Chondrocyte (in vitro differentiated cells): ENCODE results near the gene PLEKHJ1. TPM values are rescaled to one million over a fixed set of nuclear protein-coding genes. Genes with fewer than 3 reads are reported as not detected.
A peak's percentile ranks its signal among the peaks of the same experiment; 100 is the strongest.

Experiments
- DNase-seq: peaks from one replicate; pipeline ENCODE4 v3.0.0; 2021; ENCODE audit warnings: mixed read lengths, low spot score
- H3K27ac Mint-ChIP-seq: one replicate; pipeline ENCODE4 v1.8.0; 2021; ENCODE audit warnings: mild to moderate bottlenecking, moderate library complexity, mixed read lengths; ENCODE audit not compliant: unreplicated experiment
- H3K27me3 Mint-ChIP-seq: 2 replicates; pipeline ENCODE4 v1.8.0; 2021; ENCODE audit warnings: low read depth, mixed read lengths
- H3K36me3 Mint-ChIP-seq: 2 replicates; pipeline ENCODE4 v1.8.0; 2021; ENCODE audit warnings: low read depth, mixed read lengths
- H3K4me1 Mint-ChIP-seq: 2 replicates; pipeline ENCODE4 v1.8.0; 2021; ENCODE audit warnings: low read depth, mild to moderate bottlenecking, mixed read lengths
- H3K4me3 Mint-ChIP-seq: one replicate; pipeline ENCODE4 v1.8.0; 2021; ENCODE audit warnings: mild to moderate bottlenecking, moderate library complexity, mixed read lengths; ENCODE audit not compliant: unreplicated experiment
- H3K9me3 Mint-ChIP-seq: 2 replicates; pipeline ENCODE4 v1.8.0; 2021; ENCODE audit warnings: low read depth, mixed read lengths
- total RNA-seq: library from RNA; stranded (reverse); gene quantifications from 3 replicates; pipeline ENCODE4 v1.2.1, GENCODE V29; 2021
- TF ChIP-seq, protein P1 (sequence below): fragments of 200-600 bp; sonication (generic); IDR thresholded peaks from 2 replicates; pipeline ENCODE4 v1.5.0; 2021; ENCODE audit warnings: antibody characterized with exemption, mild to moderate bottlenecking, moderate library complexity

PLEKHJ1 gene
- total RNA-seq, 1 donor from 2014 or later, result 42.4 TPM

DNA sequence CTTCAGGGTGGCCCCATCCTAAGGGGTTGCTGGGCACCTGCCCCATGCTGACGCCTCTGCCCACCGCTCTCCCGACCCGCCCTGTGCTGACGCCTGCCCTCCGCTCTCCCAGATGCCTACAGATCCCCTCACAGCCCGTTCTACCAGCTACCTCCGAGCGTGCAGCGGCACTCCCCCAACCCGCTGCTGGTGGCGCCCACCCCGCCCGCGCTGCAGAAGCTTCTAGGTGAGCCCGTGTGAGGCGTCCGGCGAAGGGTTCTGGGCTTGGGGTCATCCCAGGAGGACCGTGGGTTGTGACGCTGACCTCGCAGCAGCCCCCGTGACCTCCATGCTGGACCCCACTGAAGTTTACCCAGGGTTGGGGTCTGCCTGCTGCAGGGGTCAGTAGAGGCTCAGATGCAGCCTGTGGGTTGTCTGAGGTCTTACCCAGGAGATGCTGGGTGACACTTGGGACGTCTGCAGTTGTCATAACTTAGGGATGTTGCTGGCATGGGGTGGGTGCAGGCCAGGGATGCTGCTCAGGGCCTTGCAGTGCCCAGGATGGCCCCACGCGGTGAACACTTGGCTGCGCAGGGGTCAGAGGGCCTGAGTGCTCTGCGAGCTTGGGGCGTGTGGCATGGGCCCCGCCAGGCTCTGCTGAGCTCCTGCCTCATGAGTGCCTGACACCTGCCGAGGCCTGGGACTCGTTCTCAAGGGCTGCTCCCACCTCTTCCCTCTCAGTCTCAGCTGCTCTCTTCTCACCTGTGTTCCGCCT is 25.0 kb downstream of the PLEKHJ1 start:
- peaks cover 17% of the 10 kb centered on the region for H3K36me3 Mint-ChIP-seq
- no peak overlapping the region for H3K4me3 Mint-ChIP-seq
- no peak overlapping the region for H3K27ac Mint-ChIP-seq
- H3K9me3 Mint-ChIP-seq, result no peaks in the 10 kb centered on the region
- no peaks in the 10 kb centered on the region for H3K27me3 Mint-ChIP-seq
- TF ChIP-seq, protein P1, sequence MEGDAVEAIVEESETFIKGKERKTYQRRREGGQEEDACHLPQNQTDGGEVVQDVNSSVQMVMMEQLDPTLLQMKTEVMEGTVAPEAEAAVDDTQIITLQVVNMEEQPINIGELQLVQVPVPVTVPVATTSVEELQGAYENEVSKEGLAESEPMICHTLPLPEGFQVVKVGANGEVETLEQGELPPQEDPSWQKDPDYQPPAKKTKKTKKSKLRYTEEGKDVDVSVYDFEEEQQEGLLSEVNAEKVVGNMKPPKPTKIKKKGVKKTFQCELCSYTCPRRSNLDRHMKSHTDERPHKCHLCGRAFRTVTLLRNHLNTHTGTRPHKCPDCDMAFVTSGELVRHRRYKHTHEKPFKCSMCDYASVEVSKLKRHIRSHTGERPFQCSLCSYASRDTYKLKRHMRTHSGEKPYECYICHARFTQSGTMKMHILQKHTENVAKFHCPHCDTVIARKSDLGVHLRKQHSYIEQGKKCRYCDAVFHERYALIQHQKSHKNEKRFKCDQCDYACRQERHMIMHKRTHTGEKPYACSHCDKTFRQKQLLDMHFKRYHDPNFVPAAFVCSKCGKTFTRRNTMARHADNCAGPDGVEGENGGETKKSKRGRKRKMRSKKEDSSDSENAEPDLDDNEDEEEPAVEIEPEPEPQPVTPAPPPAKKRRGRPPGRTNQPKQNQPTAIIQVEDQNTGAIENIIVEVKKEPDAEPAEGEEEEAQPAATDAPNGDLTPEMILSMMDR, result no peak
- peaks cover 12% of the 10 kb centered on the region for H3K4me1 Mint-ChIP-seq
- DNase-seq, result no peak

DNA sequence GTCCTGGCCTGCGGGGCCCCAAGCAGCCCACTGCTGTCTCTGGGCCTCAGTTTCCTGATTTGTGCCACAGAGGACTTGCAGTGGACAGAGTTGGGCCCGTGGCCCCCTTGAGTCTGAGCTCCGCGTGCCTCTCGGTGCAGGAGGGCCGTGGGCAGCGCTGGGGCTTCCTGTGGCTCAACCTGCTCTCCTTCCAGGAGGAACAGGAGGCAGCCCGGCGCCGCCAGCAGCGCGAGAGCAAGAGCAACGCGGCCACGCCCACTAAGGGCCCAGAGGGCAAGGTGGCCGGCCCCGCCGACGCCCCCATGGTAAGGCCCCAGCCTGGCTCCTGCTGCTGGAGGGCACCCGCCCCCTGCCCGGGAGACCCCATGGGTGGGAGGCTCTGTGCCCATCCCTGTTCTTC is 25.9 kb downstream of the PLEKHJ1 start:
- DNase-seq, result no peak
- Mint-ChIP-seq H3K4me3 (no peak overlapping the region), H3K27ac (no peak overlapping the region), H3K4me1 (peaks cover 18% of the 10 kb centered on the region), H3K9me3 (no peaks in the 10 kb centered on the region), H3K27me3 (no peaks in the 10 kb centered on the region), H3K36me3 (peaks cover 11% of the 10 kb centered on the region)
- TF ChIP-seq, protein P1, result no peak

DNA sequence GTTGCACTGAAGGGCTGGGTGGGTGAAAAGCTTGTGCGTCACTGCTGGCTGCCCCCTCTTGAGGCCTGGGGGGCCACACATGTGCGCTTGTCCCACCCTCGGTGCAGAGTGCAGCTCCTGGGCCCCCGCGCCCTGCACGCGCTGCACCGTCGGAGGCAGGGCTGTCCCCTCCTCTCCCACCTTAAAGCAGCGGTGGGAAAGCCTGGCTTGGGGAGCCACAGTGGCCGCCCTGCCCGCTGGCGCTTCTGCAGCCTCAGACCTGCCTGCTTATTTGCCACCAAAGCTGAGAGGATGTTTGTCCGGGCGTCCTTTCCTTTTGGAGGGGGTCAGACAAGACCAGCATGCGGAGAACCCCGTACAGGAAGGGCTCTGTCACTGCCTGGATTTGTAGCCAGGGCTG is 26.7 kb downstream of the PLEKHJ1 start:
- TF ChIP-seq, protein P1, result no peak
- H3K4me1 Mint-ChIP-seq, result peaks cover 19% of the 10 kb centered on the region
- no peak for DNase-seq
- H3K27ac Mint-ChIP-seq, result no peak overlapping the region
- no peak overlapping the region for H3K4me3 Mint-ChIP-seq
- H3K27me3 Mint-ChIP-seq, result no peaks in the 10 kb centered on the region
- H3K9me3 Mint-ChIP-seq, result no peaks in the 10 kb centered on the region
- peaks cover 9% of the 10 kb centered on the region for H3K36me3 Mint-ChIP-seq

GRCh38 chr19:2208975-2209374 is 27.2 kb downstream of the PLEKHJ1 start:
- H3K9me3 Mint-ChIP-seq, result no peaks in the 10 kb centered on the region
- peaks cover 12% of the 10 kb centered on the region for H3K36me3 Mint-ChIP-seq
- TF ChIP-seq, protein P1, result peak; percentile 38
- no peaks in the 10 kb centered on the region for H3K27me3 Mint-ChIP-seq
- H3K27ac Mint-ChIP-seq, result peak overlapping the region; percentile 51
- H3K4me3 Mint-ChIP-seq, result no peak overlapping the region
- peaks cover 19% of the 10 kb centered on the region for H3K4me1 Mint-ChIP-seq
- no peak for DNase-seq

- Mint-ChIP-seq H3K36me3 (peaks cover 10% of the 10 kb centered on the region), H3K4me1 (peaks cover 19% of the 10 kb centered on the region), H3K27me3 (no peaks in the 10 kb centered on the region), H3K9me3 (no peaks in the 10 kb centered on the region), H3K4me3 (no peak overlapping the region), H3K27ac (peak overlapping the region; percentile 65)
- no peak for DNase-seq
- TF ChIP-seq, protein P1, result peak; percentile 71
These were observed 27.9 kb downstream of the PLEKHJ1 start for GRCh38 chr19:2207991-2208860.
